A549 (cell line): ENCODE results near the gene PASD1. TPM values are rescaled to one million over a fixed set of nuclear protein-coding genes. Genes with fewer than 3 reads are reported as not detected.

Source experiments
- ATAC-seq, 2 experiments: fragments of 200-7000 bp in 1 of 2; fragments of >200 bp in 1 of 2; cut with Nextera tagmentation in 1 of 2; cut with Tn5 transposase in 1 of 2; 3 replicates each; pipeline versions ENCODE4 v1.8.0 to v1.9.1; 2018 to 2020; ENCODE audit warnings: mild to moderate bottlenecking in 1 of 2, moderate library complexity in 1 of 2
- CTCF ChIA-PET: fragments of 300-600 bp; sonication (Branson Sonifier 250); formaldehyde crosslinking; extraction: SDS; loops from one replicate; lab custom pipeline; 2021; ENCODE audit warnings: antibody characterized with exemption, inconsistent platforms; lab: Yijun Ruan, JAX
- POLR2A ChIA-PET: fragments of 350-600 bp; formaldehyde crosslinking; extraction: SDS; loops from one replicate; lab custom pipeline; 2021; ENCODE audit warnings: antibody characterized with exemption, inconsistent platforms; lab: Yijun Ruan, JAX
- DNase-seq, 2 experiments: peaks; one replicate each; pipeline versions ENCODE4 v3.0.0 to v3.0.0-alpha.2; 2011 to 2016; ENCODE audit warnings: low read depth in 1 of 2, low spot score in 1 of 2
- FAIRE-seq: peaks from 2 replicates; lab custom pipeline; 2011; peaks lifted over from hg19 to GRCh38; lab: Jason Lieb, UNC
- H3K27ac ChIP-seq, 2 experiments: fragments of >200 bp; sonication (Bioruptor Twin); formaldehyde crosslinking; 3 replicates each; pipeline ENCODE4 v1.5.1; 2016 to 2017
- H3K4me1 ChIP-seq: fragments of >200 bp; sonication (Bioruptor Twin); formaldehyde crosslinking; 3 replicates; pipeline ENCODE4 v1.6.1; 2016
- H3K4me2 ChIP-seq: fragments of >200 bp; sonication (Bioruptor Twin); formaldehyde crosslinking; 3 replicates; pipeline ENCODE4 v1.6.1; 2016
- H3K4me3 ChIP-seq: fragments of >200 bp; sonication (Bioruptor Twin); formaldehyde crosslinking; 3 replicates; pipeline ENCODE4 v1.5.1; 2016
- H3K9me3 ChIP-seq: fragments of >200 bp; sonication (Bioruptor Twin); formaldehyde crosslinking; 3 replicates; pipeline ENCODE4 v1.6.1; 2016
- BCL3 ChIP-seq: fragments of >200 bp; sonication (Bioruptor Twin); formaldehyde crosslinking; IDR thresholded peaks from 3 replicates; pipeline ENCODE4 v1.6.1; 2016
- BHLHE40 ChIP-seq: IDR thresholded peaks from 2 replicates; pipeline ENCODE4 v1.6.1; 2012; ENCODE audit warnings: low read depth, low read length, inconsistent platforms
- CHD2 ChIP-seq: fragments of 150-350 bp; IDR thresholded peaks from 2 replicates; pipeline ENCODE4 v1.6.1; 2014; ENCODE audit warnings: low read length; ENCODE audit not compliant: partially characterized antibody
- HDAC2 ChIP-seq: fragments of 200-600 bp; sonication (generic); IDR thresholded peaks from 2 replicates; pipeline ENCODE4 v1.6.1; 2016
- HES2 ChIP-seq: fragments of >200 bp; sonication (Bioruptor Twin); formaldehyde crosslinking; IDR thresholded peaks from 2 replicates; pipeline ENCODE4 v1.6.1; 2016
- HMGXB4 ChIP-seq: fragments of 250-450 bp; sonication (Bioruptor Pico); IDR thresholded peaks from 2 replicates; pipeline ENCODE4 v1.5.0; 2021; ENCODE audit warnings: mild to moderate bottlenecking, moderate library complexity, borderline replicate concordance
- HOXB13 ChIP-seq: fragments of 250-450 bp; sonication (Bioruptor Pico); IDR thresholded peaks from 2 replicates; pipeline ENCODE4 v1.5.0; 2020; ENCODE audit warnings: low read depth, mild to moderate bottlenecking, moderate library complexity
- KDM1A ChIP-seq: fragments of 200-600 bp; sonication (generic); IDR thresholded peaks from 2 replicates; pipeline ENCODE4 v1.6.1; 2016; ENCODE audit warnings: low read depth, mild to moderate bottlenecking
- MAX ChIP-seq: IDR thresholded peaks from 2 replicates; pipeline ENCODE4 v1.6.1; 2012
- NPAS2 ChIP-seq: fragments of 250-450 bp; sonication (Bioruptor Pico); IDR thresholded peaks from 2 replicates; pipeline ENCODE4 v1.8.0; 2022; ENCODE audit warnings: mild to moderate bottlenecking, moderate library complexity, borderline replicate concordance
- RAD21 ChIP-seq, 2 experiments: fragments of >200 bp in 1 of 2; sonication (Bioruptor Twin) in 1 of 2; formaldehyde crosslinking in 1 of 2; IDR thresholded peaks in 1 of 2; conservative IDR thresholded peaks in 1 of 2; 2 replicates in 1 of 2; 3 replicates in 1 of 2; pipeline ENCODE4 v1.6.1; 2012 to 2018; ENCODE audit warnings: inconsistent platforms in 1 of 2
- SMC3 ChIP-seq: fragments of >200 bp; sonication (Bioruptor Twin); formaldehyde crosslinking; IDR thresholded peaks from 3 replicates; pipeline ENCODE4 v1.6.1; 2018; ENCODE audit warnings: inconsistent platforms
- SREBF2 ChIP-seq: fragments of 450-650 bp; IDR thresholded peaks from 2 replicates; pipeline ENCODE4 v1.6.1; 2014; ENCODE audit warnings: mild to moderate bottlenecking, moderate library complexity
- TP53 ChIP-seq: fragments of 250-450 bp; sonication (Bioruptor Pico); IDR thresholded peaks from 2 replicates; pipeline ENCODE4 v1.5.0; 2021; ENCODE audit warnings: mild to moderate bottlenecking, moderate library complexity
- ZFP36 ChIP-seq: fragments of 450-650 bp; IDR thresholded peaks from 2 replicates; pipeline ENCODE4 v1.6.1; 2014; ENCODE audit warnings: borderline replicate concordance; ENCODE audit not compliant: partially characterized antibody
- WGBS: methylation state at CpG from one replicate; pipeline ENCODE4 v1.1.6; 2017; ENCODE audit errors: missing lambda C conversion rate; 5-methylcytosine and 5-hydroxymethylcytosine counted together
- polyA plus RNA-seq, 4 experiments: library from polyadenylated mRNA; depleted of rRNA in 3 of 4; stranded (reverse); fragments of >200 nt; fragmentation: RNase III in 1 of 4; extraction: RNeasy Plus Mini Kit Qiagen cat#74134 plus additional on column Dnase treatment in 1 of 4; gene quantifications; 2 replicates in 3 of 4; 3 replicates in 1 of 4; pipeline ENCODE4 v1.2.3, GENCODE V29; 2011 to 2017
- TF ChIP-seq, protein P1 (sequence below): fragments of >200 bp; sonication (Bioruptor Twin); formaldehyde crosslinking; IDR thresholded peaks from 3 replicates; pipeline ENCODE4 v1.5.1; 2016
- TF ChIP-seq, protein P2 (sequence below): fragments of 250-450 bp; sonication (Bioruptor Pico); IDR thresholded peaks from 2 replicates; pipeline ENCODE4 v1.5.0; 2020; ENCODE audit warnings: low read depth, mild to moderate bottlenecking, moderate library complexity

PASD1 gene
- polyA plus RNA-seq, 2 of the 4 experiments (the other 2 are of a cell fraction): not detected

DNA sequence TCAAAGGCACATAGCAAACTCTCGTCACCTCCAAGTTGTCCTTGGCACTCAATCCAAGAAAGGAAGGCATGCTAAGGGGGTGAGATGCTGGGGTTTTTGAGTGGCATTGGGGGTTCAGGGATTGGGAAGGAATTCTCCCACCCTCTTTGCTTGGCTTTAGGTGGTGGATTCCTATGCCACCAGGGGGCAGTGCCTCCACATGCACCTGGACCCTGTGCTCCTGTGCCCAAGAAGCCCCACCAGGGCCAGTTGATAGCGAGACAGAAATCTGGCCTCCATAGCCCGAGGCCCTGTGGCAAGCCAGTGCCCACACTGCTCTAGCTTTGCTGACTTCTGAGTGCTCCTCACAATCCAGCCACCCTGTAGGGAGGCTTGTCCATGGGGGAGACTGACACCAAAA is 150.4 kb downstream of the PASD1 start:
- 0% methylated on average over 2 of the region's 3 CpGs for WGBS
- Histone ChIP-seq H3K4me1 (no peaks in the 10 kb centered on the region), H3K4me2 (no peak overlapping the region), H3K4me3 (no peak overlapping the region), H3K9me3 (no peaks in the 10 kb centered on the region), H3K27ac (no peak overlapping the region)
- FAIRE-seq (peak; percentile 70), ATAC-seq (peak; percentile 65 to 93; a peak in 4 of 6 replicates), DNase-seq (peak; percentile 37 to 61)
- ChIA-PET CTCF (interaction anchor here (1.3 to 3.7 kb wide), 7 partner anchors 12 to 1107 kb away, joined by 3 to 15 read pairs (median 4); no protein-coding TSS in a partner anchor), POLR2A (no interaction called here)
- TF ChIP-seq SMC3 (peak; percentile 70), CHD2 (no peak), HES2 (no peak), RAD21 (conservative IDR thresholded peaks at IDR 0.05 in 1 of 2, IDR thresholded peaks at IDR 0.05 in 1 of 2) (peak; percentile 68 to 73), MAX (no peak)
- TF ChIP-seq, protein P1, sequence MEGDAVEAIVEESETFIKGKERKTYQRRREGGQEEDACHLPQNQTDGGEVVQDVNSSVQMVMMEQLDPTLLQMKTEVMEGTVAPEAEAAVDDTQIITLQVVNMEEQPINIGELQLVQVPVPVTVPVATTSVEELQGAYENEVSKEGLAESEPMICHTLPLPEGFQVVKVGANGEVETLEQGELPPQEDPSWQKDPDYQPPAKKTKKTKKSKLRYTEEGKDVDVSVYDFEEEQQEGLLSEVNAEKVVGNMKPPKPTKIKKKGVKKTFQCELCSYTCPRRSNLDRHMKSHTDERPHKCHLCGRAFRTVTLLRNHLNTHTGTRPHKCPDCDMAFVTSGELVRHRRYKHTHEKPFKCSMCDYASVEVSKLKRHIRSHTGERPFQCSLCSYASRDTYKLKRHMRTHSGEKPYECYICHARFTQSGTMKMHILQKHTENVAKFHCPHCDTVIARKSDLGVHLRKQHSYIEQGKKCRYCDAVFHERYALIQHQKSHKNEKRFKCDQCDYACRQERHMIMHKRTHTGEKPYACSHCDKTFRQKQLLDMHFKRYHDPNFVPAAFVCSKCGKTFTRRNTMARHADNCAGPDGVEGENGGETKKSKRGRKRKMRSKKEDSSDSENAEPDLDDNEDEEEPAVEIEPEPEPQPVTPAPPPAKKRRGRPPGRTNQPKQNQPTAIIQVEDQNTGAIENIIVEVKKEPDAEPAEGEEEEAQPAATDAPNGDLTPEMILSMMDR: peak; percentile 52

GRCh38 chrX:151714362-151714761 is 150.9 kb downstream of the PASD1 start:
- no peak for DNase-seq
- ATAC-seq: no peak
- no peak for FAIRE-seq
- Histone ChIP-seq H3K9me3 (no peaks in the 10 kb centered on the region), H3K4me1 (no peaks in the 10 kb centered on the region), H3K4me2 (no peak overlapping the region), H3K4me3 (no peak overlapping the region), H3K27ac (no peak overlapping the region)
- CTCF ChIA-PET: interaction anchor here (1.3 to 3.7 kb wide), 6 partner anchors 12 to 1107 kb away, joined by 3 to 15 read pairs (median 5); no protein-coding TSS in a partner anchor
- TF ChIP-seq HDAC2 (no peak), TP53 (CRISPR knock-in tag) (no peak), CHD2 (no peak), BHLHE40 (no peak), BCL3 (no peak), NPAS2 (no peak), SREBF2 (no peak), HMGXB4 (CRISPR knock-in tag) (no peak), KDM1A (no peak), ZFP36 (no peak), HOXB13 (CRISPR knock-in tag) (no peak)
- TF ChIP-seq, protein P1: no peak
- TF ChIP-seq, protein P2, sequence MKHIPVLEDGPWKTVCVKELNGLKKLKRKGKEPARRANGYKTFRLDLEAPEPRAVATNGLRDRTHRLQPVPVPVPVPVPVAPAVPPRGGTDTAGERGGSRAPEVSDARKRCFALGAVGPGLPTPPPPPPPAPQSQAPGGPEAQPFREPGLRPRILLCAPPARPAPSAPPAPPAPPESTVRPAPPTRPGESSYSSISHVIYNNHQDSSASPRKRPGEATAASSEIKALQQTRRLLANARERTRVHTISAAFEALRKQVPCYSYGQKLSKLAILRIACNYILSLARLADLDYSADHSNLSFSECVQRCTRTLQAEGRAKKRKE (CRISPR knock-in tag): no peak
- POLR2A ChIA-PET: no interaction called here
- WGBS: 36% methylated on average over 5 of the region's 5 CpGs
